ENCODE results near the gene HBZ.
"Not testable (repeated sequence)": the region's sequence is repeated elsewhere in the genome, so short reads cannot be mapped to it uniquely, and the experiment has no call there.

The HBZ gene

DNA sequence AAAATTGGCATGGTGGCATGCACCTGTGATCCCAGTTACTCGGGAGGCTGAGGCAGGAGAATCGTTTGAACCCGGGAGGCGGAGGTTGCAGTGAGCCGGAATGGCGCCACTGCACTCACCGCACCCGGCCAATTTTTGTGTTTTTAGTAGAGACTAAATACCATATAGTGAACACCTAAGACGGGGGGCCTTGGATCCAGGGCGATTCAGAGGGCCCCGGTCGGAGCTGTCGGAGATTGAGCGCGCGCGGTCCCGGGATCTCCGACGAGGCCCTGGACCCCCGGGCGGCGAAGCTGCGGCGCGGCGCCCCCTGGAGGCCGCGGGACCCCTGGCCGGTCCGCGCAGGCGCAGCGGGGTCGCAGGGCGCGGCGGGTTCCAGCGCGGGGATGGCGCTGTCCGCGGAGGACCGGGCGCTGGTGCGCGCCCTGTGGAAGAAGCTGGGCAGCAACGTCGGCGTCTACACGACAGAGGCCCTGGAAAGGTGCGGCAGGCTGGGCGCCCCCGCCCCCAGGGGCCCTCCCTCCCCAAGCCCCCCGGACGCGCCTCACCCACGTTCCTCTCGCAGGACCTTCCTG, 27.7 kb downstream of the HBZ start, which contains the start of gene HBQ1:
HBQ1 (plus strand) TSS at position 359 of the 575 bp plus-strand sequence; CDS start at position 387, 28 bp downstream.
- peak; percentile 94 for DNase-seq (ENCODE audit: low spot score)

DNA sequence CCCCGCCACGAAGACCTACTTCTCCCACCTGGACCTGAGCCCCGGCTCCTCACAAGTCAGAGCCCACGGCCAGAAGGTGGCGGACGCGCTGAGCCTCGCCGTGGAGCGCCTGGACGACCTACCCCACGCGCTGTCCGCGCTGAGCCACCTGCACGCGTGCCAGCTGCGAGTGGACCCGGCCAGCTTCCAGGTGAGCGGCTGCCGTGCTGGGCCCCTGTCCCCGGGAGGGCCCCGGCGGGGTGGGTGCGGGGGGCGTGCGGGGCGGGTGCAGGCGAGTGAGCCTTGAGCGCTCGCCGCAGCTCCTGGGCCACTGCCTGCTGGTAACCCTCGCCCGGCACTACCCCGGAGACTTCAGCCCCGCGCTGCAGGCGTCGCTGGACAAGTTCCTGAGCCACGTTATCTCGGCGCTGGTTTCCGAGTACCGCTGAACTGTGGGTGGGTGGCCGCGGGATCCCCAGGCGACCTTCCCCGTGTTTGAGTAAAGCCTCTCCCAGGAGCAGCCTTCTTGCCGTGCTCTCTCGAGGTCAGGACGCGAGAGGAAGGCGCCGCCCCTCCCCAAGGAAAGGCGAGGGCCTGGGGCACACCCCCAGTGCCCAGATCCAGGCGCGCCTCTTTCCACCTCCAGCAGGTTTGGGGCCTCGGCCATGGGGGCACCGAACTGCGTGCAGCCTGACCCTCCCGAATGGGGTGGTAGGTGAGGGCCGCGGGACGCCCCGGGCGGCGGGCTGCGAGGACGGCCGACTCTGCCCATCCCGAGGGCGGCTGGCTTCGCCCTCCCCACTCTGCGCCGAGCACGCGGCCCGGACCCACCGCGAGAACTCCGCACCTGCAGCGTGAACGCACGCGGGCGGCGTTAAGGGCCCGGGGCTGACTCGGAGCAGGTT, 28.5 kb downstream of the HBZ start:
- DNase-seq (ENCODE audit: low spot score): peak; percentile 68

DNA sequence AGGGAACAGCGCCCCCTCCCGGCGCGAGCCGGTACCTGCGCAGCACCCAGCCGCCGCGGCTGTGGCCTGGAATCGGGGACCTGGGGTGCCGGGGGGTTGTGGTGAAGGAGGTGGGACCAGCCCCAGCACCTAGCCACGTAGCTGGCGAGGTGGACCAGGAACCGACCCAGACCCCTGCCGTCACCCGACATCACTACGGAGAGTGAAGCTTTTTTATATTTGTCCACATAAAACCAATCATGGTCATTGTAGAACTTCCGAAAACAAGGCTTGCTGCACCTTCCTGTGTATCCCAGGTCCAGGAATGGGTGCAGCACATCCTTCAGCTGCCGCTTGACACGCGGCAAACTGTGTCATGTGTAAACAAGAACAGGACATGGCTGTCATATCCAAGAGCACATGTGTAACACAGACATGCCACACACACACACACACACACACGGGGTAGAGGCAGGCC, 29.1 kb downstream of the HBZ start:
- DNase-seq (ENCODE audit: low spot score): peak; percentile 92

DNA sequence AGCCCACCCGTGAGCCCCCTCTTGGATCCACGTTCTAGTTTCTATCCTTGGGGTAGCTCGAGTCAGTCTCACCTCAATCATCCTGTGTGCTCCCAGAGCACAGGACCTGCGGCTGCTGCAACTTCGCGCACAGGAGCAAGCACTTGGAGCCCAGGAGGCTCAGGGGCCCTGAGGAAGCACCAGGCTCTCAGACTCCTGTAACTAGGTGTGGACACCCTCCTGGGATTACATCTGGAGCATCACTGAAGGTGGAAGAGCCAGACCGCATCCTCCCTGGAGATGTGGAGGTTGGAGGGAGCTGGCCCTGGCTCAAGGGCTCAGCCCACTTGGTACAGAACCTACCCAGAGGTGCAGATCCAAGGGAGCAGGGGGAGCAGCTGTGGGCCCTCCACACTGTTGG, 30.6 kb downstream of the HBZ start:
- no peak for DNase-seq (ENCODE audit: low spot score)

DNA sequence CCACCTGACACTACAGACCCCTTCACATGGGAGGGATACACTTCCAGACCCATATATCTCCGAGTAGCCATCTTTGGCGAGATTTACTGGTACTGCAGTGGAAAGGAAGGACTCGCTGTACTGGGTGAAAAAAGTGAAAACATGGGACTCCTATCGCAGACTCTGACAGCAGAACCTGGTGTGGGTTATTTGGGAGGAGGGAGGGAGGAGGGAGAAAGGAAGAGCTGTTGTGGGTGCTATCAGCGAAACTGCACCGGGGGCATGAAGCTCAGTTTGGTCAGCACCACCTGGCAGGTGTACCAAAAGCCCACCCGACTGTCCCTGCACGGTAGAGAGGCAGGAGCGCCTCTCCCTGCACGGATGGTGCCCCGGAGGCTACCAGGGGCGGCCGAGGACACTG, 32.8 kb downstream of the HBZ start:
- no peak for DNase-seq (ENCODE audit: low spot score)

DNA sequence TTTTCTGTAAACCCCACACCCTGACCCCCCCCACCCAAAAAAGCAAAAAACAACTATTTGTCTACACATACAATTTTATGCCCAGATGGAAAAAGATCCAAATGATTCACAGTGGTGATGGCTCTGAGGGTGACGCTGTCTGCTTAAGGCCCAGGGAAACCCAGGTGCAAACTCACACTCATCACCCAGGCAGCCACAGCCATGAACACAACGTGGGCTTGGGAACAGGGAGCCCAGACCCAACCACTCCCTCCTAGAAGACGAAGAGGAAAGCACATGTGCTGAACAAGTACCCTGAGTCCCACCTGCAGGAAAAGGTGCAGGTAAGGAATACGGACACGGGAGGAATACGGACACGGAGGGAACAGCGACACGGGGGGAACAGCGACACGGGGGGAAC, 33.2 kb downstream of the HBZ start:
- DNase-seq (ENCODE audit: low spot score): no peak

DNA sequence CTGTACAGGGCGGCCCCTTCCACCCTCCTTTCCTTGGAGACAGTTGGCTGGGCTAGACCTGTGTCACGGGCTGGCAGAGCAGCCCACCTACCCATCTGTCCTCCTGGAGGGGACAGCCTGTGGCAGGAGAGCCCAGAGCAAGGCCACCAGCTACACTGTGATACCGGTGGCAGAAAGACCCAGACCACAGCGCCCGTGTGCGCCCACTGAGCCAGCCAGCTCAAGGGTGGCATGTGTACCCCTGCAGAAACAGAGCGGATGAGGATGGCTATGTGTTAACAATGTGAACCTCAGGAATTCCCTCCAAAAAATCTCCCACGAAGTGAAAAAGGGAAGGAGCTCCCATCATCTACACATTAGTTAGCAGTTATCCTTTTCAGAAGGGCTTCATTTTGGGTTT, 34.9 kb downstream of the HBZ start:
- no peak for DNase-seq (ENCODE audit: low spot score)

DNA sequence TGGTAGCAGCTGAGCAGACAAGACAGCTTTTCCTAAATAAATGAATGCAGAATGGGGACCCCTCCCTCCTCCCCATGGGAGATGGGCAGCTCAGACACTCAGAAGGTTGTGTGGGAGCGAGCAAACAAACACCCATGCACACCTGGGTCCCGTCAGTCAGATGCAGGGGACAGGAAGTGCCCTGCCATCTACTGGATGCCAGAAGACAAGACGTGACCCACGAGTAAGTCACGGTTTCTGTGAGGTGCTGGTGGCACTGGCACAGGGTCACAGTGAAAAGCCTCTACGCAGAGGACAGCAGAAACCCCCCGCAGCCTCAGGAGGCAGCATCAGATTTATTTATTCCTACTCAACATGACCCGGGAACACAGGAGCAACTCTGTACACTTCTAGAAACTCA, 36.2 kb downstream of the HBZ start:
- peak; percentile 64 for DNase-seq (ENCODE audit: low spot score)

DNA sequence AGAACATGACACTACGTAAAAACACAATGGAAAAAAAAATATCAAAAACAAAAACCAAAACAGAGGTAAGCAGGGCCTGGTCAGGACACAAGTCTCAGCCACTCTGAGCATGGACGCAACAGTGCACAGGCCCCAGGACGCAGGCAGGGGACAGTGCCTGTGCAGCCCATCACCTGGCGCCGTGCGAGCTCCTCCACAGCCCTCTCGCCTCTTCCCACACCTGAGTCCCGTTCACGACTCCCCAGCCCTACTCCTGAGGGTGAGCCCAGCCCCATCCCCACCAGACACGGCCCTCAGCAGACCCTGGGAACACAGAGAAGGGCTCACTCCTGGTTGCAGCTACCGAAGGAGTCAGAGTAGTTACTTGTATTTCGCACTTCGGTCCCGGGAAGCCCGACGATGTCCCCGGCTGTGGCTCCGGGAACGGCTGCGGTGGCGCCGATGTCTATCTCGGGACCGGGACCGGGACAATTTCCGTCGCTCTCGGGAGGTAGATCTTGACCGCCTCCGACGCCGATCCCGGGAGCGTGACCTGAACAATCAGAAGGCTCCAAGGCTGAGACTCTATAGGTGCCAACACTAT, 37.3 kb downstream of the HBZ start:
- no peak for DNase-seq (ENCODE audit: low spot score)

DNA sequence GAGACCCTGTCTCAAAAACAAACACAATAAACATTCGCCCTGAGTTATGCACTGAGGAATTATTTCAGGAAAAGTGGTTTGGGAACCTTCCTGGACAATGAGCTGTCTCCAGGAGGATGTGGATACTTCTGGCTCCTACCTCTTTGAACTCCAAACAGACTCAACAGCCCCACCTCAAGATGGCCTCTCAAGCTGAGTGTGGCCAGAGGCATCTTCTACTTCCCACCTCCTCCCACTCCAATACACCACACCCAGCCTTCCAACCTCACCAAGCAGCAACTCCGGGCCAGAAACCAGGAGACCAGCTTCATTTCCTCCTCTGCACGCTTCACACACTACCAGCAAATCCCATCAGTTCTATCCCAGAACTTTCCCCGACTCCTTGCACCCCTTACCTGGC, 39.4 kb downstream of the HBZ start:
- no peak for DNase-seq (ENCODE audit: low spot score)

DNA sequence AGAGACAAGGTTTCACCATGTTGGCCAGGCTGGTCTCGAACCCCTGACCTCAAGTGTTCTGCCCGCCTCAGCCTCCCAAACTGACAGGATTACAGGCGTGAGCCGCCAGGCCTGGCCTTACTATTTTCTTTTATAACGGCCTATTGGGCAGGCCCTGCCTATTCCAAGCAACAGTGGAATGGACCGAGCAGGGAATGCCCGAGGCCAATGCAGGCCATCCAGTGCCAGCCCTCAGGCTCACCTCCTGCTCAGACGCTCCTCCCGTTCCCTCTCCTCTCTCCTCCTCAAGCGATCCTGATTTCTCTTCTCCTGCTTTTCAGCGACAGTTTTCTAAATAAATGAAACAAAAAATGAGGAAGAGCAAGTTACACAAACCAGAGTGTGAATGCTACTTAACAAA, 40.2 kb downstream of the HBZ start:
- no peak for DNase-seq (ENCODE audit: low spot score)

DNA sequence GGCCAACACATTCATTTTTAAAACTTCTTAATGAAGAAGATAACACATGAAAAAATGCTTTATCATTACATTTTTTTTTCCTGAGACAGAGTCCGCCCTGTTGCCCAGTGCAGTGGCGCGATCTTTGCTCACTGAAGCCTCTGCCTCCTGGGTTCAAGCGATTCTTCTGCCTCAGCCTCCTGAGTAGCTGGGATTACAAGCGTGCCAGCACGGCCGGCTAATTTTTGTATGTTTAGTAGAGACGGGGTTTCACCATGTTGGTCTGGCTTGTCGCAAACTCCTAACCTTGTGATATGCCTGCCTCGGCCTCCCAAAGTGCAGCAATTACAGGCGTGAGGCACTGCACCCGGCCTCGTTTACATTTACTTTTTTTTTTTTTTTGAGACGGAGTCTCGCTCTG, 41.0 kb downstream of the HBZ start:
- no peak for DNase-seq (ENCODE audit: low spot score)

DNA sequence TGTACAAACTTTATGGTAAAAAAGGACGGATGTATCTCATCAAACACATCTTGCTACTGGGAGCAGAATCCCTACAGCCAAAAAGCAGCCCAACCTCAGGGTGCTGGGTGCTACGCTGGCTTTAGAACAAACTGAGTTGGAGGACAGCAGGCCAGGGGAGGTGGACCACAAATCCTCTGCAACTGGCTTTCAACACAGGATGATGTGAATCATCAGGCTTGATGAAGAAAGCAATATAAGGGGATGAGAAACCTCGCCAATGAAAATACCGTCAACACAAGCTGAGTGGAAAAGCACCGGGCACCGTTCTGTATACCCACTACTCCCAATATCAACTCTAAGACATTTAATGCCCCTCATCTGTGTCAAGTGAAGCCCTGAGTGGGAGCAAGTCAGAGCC, 42.1 kb downstream of the HBZ start:
- DNase-seq (ENCODE audit: low spot score): no peak

DNA sequence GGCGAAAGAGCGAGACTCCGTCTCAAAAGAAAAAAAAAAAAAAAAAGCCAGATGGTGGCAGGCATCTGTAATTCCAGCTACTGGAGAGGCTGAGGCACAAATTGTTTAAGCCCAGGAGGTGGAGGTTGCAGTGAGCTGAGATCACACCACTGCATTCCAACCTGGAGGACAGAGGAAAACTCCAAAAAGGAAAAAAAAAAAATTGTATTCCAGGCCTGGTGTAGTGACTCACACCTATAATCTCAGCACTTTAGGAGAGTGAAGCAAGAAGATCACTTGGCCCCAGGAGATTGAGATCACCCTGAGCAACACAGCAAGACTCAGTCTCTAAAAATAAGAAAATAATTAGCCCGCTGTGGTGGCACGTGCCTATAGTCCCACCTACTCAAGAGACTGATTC, 47.9 kb downstream of the HBZ start:
- no peak for DNase-seq (ENCODE audit: low spot score)

DNA sequence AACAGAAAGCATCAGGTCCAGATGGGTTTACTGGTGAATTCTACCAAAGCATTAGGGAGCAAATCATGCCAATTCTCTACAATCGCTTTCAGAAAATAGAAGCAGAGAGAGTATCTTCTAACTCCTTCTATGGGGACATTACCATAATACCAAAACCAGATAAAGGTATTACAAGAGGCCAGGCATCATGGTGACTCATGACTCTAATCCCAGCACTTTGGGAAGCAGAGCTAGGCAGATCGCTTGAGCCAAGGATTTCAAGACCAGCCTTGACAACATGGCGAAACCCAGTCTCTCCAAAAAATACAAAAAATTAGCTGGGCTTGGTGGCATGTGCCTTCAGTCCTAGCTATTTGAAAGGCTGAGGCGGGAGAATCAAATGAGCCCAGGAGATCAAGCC, 50.8 kb downstream of the HBZ start:
- no peak for DNase-seq (ENCODE audit: low spot score)

DNA sequence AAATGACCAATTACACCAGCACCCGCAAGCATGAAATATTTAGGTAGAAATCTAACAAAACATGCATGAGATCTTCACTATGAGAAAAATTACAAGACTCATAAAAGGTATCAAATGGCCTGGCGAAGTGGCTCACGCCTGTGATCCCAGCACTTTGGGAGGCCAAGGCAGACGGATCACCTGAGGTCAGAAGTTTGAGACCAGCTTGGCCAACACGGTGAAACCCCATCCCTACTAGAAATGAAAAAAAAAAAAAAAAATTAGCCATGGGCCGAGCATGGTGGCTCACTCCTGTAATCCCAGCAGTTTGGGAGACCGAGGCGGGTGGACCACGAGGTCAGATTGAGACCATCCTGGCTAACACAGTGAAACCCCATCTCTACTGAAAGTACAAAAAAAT, 51.6 kb downstream of the HBZ start:
- DNase-seq (ENCODE audit: low spot score): not testable (repeated sequence)
